MM.1S (cell line): ENCODE measurements around the gene CCNA2.

Source experiments
- EZH2phosphoT487 ChIP-seq: fragments of 300-600 bp; sonication (generic); IDR thresholded peaks from 2 replicates; pipeline ENCODE4 v1.6.1; 2018; ENCODE audit warnings: antibody characterized with exemption, low read length
- TF ChIP-seq, protein P1 (sequence below): fragments of 300-600 bp; sonication (generic); IDR thresholded peaks from 2 replicates; pipeline ENCODE4 v1.5.1; 2016; ENCODE audit warnings: antibody characterized with exemption, low read length, mixed read lengths

DNA sequence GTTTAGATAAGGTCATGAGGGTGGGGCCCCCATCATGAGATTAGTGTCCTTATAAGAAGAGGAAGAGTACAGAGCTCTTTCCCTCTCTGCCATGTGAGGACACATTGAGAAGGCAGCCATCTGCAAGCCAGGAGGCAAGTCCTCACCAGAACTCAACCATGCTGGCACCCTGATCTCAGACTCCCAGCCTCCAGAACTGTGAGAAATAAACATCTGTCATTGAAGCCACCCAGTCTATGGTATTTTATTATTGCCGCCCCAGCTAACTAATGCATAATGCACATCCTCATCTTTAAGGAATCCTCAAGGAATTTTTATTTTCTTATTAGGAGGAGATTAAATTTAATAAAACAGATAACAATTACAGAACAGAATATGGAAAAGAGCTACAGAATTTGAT, 39.3 kb downstream of the CCNA2 start:
- TF ChIP-seq, protein P1, sequence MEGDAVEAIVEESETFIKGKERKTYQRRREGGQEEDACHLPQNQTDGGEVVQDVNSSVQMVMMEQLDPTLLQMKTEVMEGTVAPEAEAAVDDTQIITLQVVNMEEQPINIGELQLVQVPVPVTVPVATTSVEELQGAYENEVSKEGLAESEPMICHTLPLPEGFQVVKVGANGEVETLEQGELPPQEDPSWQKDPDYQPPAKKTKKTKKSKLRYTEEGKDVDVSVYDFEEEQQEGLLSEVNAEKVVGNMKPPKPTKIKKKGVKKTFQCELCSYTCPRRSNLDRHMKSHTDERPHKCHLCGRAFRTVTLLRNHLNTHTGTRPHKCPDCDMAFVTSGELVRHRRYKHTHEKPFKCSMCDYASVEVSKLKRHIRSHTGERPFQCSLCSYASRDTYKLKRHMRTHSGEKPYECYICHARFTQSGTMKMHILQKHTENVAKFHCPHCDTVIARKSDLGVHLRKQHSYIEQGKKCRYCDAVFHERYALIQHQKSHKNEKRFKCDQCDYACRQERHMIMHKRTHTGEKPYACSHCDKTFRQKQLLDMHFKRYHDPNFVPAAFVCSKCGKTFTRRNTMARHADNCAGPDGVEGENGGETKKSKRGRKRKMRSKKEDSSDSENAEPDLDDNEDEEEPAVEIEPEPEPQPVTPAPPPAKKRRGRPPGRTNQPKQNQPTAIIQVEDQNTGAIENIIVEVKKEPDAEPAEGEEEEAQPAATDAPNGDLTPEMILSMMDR, result no peak
- no peak for TF ChIP-seq EZH2phosphoT487
